ENCODE results near the gene P2RY14.

The P2RY14 gene

GRCh38 chr3:151213151-151213550 is 65.2 kb downstream of the P2RY14 start:
- Histone ChIP-seq H3K27ac (ENCODE audit: low read length) (no peak overlapping the region), H3K4me3 (ENCODE audit: low read depth in 1 of 2, low read length in 2 of 2) (no peak overlapping the region), H3K27me3 (ENCODE audit: low read depth, low read length) (no peaks in the 10 kb centered on the region), H3K4me1 (ENCODE audit: control insufficient read depth in 1 of 2, insufficient read depth in 2 of 2, low read length in 2 of 2) (peaks cover 8 to 10% of the 10 kb centered on the region in 2 donors), H3K9me3 (ENCODE audit: control insufficient read depth in 1 of 2, low read length in 2 of 2) (no peaks in the 10 kb centered on the region), H3K36me3 (ENCODE audit: control insufficient read depth in 1 of 2, insufficient read depth in 2 of 2, low read length in 2 of 2) (no peaks in the 10 kb centered on the region)

DNA sequence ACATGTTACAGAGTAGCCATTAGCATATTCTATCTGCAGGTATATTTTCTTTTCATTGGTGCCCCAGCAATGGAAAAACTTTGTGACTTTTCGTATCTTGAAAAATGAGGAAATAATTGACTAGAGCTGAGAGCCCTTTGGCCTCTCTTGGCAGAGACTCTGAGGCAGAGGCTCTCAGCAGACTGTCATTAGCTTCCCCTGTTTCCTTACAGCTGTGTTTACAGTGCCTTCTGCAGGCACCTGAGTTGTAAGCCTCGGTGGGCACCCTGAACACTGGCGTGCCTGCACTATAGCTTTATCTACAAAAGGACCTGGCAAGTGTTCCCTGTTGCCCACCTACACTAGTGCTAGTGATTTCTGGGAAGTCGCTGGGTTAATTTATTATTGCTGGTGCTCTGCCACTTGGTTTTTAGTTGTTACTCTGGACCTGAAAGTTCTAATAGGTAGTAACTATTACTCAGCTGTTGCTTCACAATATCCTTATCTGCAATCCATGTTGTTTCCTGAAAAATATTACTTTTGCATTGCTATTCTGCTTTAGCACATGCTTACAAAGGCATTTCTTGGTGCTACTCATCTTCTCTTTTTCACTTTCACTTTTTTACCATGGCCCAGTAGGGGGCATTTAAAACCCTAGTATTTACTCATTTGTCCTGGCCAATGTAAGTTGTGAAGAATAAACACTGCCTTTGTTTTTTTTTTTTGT is 67.5 kb downstream of the P2RY14 start:
- Histone ChIP-seq H3K36me3 (ENCODE audit: control insufficient read depth in 1 of 2, insufficient read depth in 2 of 2, low read length in 2 of 2) (no peaks in the 10 kb centered on the region), H3K4me3 (ENCODE audit: low read depth in 1 of 2, low read length in 2 of 2) (peak overlapping the region in 1 of 2 donors; percentile 35), H3K4me1 (ENCODE audit: control insufficient read depth in 1 of 2, insufficient read depth in 2 of 2, low read length in 2 of 2) (peaks cover 0 to 3% of the 10 kb centered on the region in 2 donors), H3K27me3 (ENCODE audit: low read depth, low read length) (no peaks in the 10 kb centered on the region), H3K9me3 (ENCODE audit: control insufficient read depth in 1 of 2, low read length in 2 of 2) (no peaks in the 10 kb centered on the region), H3K27ac (ENCODE audit: low read length) (peak overlapping the region; percentile 53)

DNA sequence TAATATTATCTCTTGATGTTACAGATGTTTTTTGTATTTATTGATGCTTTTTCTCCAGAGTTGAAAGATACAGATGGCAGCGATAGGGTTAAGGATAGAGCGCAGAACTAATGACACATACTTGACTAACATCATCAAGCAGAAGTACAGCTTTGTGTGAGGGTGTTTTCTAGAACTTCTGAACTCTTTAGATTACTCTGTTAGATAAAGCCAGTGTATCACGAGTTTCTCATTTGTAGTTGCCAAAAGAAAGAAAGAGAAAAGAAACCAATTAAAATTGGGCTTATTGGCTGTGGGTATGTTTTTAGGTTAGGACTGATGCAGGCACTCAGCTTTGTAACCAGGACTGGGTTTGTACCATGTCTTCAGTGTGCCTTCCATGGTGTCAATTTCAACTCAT is 68.7 kb downstream of the P2RY14 start:
- Histone ChIP-seq H3K27ac (ENCODE audit: low read length) (no peak overlapping the region), H3K4me3 (ENCODE audit: low read depth in 1 of 2, low read length in 2 of 2) (no peak overlapping the region), H3K36me3 (ENCODE audit: control insufficient read depth in 1 of 2, insufficient read depth in 2 of 2, low read length in 2 of 2) (no peaks in the 10 kb centered on the region), H3K4me1 (ENCODE audit: control insufficient read depth in 1 of 2, insufficient read depth in 2 of 2, low read length in 2 of 2) (peaks cover 0 to 3% of the 10 kb centered on the region in 2 donors), H3K27me3 (ENCODE audit: low read depth, low read length) (no peaks in the 10 kb centered on the region), H3K9me3 (ENCODE audit: control insufficient read depth in 1 of 2, low read length in 2 of 2) (no peaks in the 10 kb centered on the region)

- Histone ChIP-seq H3K36me3 (ENCODE audit: control insufficient read depth in 1 of 2, insufficient read depth in 2 of 2, low read length in 2 of 2) (no peaks in the 10 kb centered on the region), H3K27ac (ENCODE audit: low read length) (no peak overlapping the region), H3K4me3 (ENCODE audit: low read depth in 1 of 2, low read length in 2 of 2) (no peak overlapping the region), H3K27me3 (ENCODE audit: low read depth, low read length) (no peaks in the 10 kb centered on the region), H3K9me3 (ENCODE audit: control insufficient read depth in 1 of 2, low read length in 2 of 2) (no peaks in the 10 kb centered on the region), H3K4me1 (ENCODE audit: control insufficient read depth in 1 of 2, insufficient read depth in 2 of 2, low read length in 2 of 2) (peaks cover 0 to 3% of the 10 kb centered on the region in 2 donors)
These were observed 72.1 kb downstream of the P2RY14 start for GRCh38 chr3:151206201-151206600.

- Histone ChIP-seq H3K27me3 (ENCODE audit: low read depth, low read length) (no peaks in the 10 kb centered on the region), H3K4me1 (ENCODE audit: control insufficient read depth in 1 of 2, insufficient read depth in 2 of 2, low read length in 2 of 2) (no peaks in the 10 kb centered on the region), H3K27ac (ENCODE audit: low read length) (no peak overlapping the region), H3K4me3 (ENCODE audit: low read depth in 1 of 2, low read length in 2 of 2) (no peak overlapping the region), H3K9me3 (ENCODE audit: control insufficient read depth in 1 of 2, low read length in 2 of 2) (no peaks in the 10 kb centered on the region), H3K36me3 (ENCODE audit: control insufficient read depth in 1 of 2, insufficient read depth in 2 of 2, low read length in 2 of 2) (no peaks in the 10 kb centered on the region)
These were observed 72.9 kb downstream of the P2RY14 start for GRCh38 chr3:151205482-151205881.

GRCh38 chr3:151204530-151205402 is 73.6 kb downstream of the P2RY14 start:
- Histone ChIP-seq H3K4me1 (ENCODE audit: control insufficient read depth in 1 of 2, insufficient read depth in 2 of 2, low read length in 2 of 2) (no peaks in the 10 kb centered on the region), H3K27ac (ENCODE audit: low read length) (no peak overlapping the region), H3K36me3 (ENCODE audit: control insufficient read depth in 1 of 2, insufficient read depth in 2 of 2, low read length in 2 of 2) (no peaks in the 10 kb centered on the region), H3K4me3 (ENCODE audit: low read depth in 1 of 2, low read length in 2 of 2) (no peak overlapping the region), H3K9me3 (ENCODE audit: control insufficient read depth in 1 of 2, low read length in 2 of 2) (no peaks in the 10 kb centered on the region), H3K27me3 (ENCODE audit: low read depth, low read length) (no peaks in the 10 kb centered on the region)

GRCh38 chr3:151203051-151203420 is 75.3 kb downstream of the P2RY14 start, which contains the start of gene GPR171:
Gene GPR171, minus strand, starts transcription at chr3:151203216. Its CDS starts 3,830 bp downstream, at chr3:151199386.
- Histone ChIP-seq H3K36me3 (ENCODE audit: control insufficient read depth in 1 of 2, insufficient read depth in 2 of 2, low read length in 2 of 2) (no peaks in the 10 kb centered on the region), H3K9me3 (ENCODE audit: control insufficient read depth in 1 of 2, low read length in 2 of 2) (no peaks in the 10 kb centered on the region), H3K27ac (ENCODE audit: low read length) (no peak within 1 kb of the TSS), H3K27me3 (ENCODE audit: low read depth, low read length) (no peaks in the 10 kb centered on the region), H3K4me3 (ENCODE audit: low read depth in 1 of 2, low read length in 2 of 2) (peak within 1 kb of the TSS in 1 of 2 donors; percentile 15), H3K4me1 (ENCODE audit: control insufficient read depth in 1 of 2, insufficient read depth in 2 of 2, low read length in 2 of 2) (no peaks in the 10 kb centered on the region)

- H3K9me3 ChIP-seq (ENCODE audit: control insufficient read depth in 1 of 2, low read length in 2 of 2) = no peaks in the 10 kb centered on the region
- H3K27ac ChIP-seq (ENCODE audit: low read length) = peak overlapping the region; percentile 32
- no peaks in the 10 kb centered on the region for H3K27me3 ChIP-seq (ENCODE audit: low read depth, low read length)
- H3K4me1 ChIP-seq (ENCODE audit: control insufficient read depth in 1 of 2, insufficient read depth in 2 of 2, low read length in 2 of 2) = no peaks in the 10 kb centered on the region
- H3K36me3 ChIP-seq (ENCODE audit: control insufficient read depth in 1 of 2, insufficient read depth in 2 of 2, low read length in 2 of 2) = peaks cover 0 to 5% of the 10 kb centered on the region in 2 donors
- H3K4me3 ChIP-seq (ENCODE audit: low read depth in 1 of 2, low read length in 2 of 2) = no peak overlapping the region
These were observed 77.2 kb downstream of the P2RY14 start for GRCh38 chr3:151201051-151201730.

GRCh38 chr3:151200586-151200985 is 77.8 kb downstream of the P2RY14 start:
- no peak overlapping the region for H3K27ac ChIP-seq (ENCODE audit: low read length)

DNA sequence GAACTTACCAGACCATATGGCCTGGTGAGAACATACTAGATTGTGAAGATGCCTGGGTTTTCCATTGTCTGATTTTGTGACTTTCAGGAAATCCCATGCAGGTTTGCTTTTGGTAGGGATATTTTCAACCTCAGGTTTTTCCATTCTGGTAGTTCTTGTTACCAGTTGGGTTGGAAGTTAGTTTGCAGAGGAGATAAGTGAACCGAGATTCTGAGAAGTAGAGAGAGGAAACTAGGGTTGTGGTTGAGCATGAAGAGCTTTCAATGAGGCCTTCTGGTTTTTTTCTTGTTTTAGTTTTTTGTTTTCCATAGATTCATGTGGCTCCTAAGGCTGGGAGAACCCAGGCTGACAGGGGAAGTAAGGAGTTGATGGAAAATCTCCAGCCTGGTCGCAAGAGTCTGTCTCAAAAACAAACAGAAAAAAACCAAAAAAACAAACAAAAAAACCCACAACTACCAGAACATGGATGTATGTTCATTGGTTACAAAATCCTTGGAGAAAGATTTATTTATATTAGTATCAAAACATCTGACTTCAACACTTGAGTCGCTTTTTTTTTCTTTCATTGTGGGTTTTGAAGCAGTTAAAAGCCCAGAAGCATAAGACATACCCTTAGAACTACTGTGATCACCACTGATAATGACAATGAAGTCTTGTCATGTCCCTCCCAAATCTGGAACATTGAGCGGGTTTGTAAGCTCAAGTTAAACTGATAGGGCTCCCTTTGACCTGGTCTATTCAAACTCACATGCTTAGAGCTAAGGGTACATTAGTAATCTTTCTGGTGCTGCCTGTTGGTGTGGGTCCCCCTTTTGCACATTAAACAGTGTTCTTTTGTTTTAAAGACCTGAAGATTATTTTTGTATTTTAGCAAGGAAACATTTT is 78.5 kb downstream of the P2RY14 start:
- Histone ChIP-seq H3K9me3 (ENCODE audit: control insufficient read depth in 1 of 2, low read length in 2 of 2) (no peaks in the 10 kb centered on the region), H3K27me3 (ENCODE audit: low read depth, low read length) (no peaks in the 10 kb centered on the region), H3K4me3 (ENCODE audit: low read depth in 1 of 2, low read length in 2 of 2) (no peak overlapping the region), H3K4me1 (ENCODE audit: control insufficient read depth in 1 of 2, insufficient read depth in 2 of 2, low read length in 2 of 2) (no peaks in the 10 kb centered on the region), H3K27ac (ENCODE audit: low read length) (no peak overlapping the region), H3K36me3 (ENCODE audit: control insufficient read depth in 1 of 2, insufficient read depth in 2 of 2, low read length in 2 of 2) (peaks cover 0 to 5% of the 10 kb centered on the region in 2 donors)

More at GRCh38 chr3:151200586-151200985, 77.8 kb downstream of the P2RY14 start:
- no peaks in the 10 kb centered on the region for H3K9me3 ChIP-seq (ENCODE audit: control insufficient read depth in 1 of 2, low read length in 2 of 2)
- H3K4me1 ChIP-seq (ENCODE audit: control insufficient read depth in 1 of 2, insufficient read depth in 2 of 2, low read length in 2 of 2) = no peaks in the 10 kb centered on the region
- no peaks in the 10 kb centered on the region for H3K27me3 ChIP-seq (ENCODE audit: low read depth, low read length)
- H3K4me3 ChIP-seq (ENCODE audit: low read depth in 1 of 2, low read length in 2 of 2) = no peak overlapping the region
- peaks cover 0 to 5% of the 10 kb centered on the region in 2 donors for H3K36me3 ChIP-seq (ENCODE audit: control insufficient read depth in 1 of 2, insufficient read depth in 2 of 2, low read length in 2 of 2)

Data from muscle layer of duodenum (tissue), 2 donors.